ENCODE measurements around the gene RNF187. TPM values are rescaled to one million over a fixed set of nuclear protein-coding genes. Genes with fewer than 3 reads are reported as not detected.

RNF187 gene
- polyA plus RNA-seq, 2 of the 4 experiments (the other 2 are of a cell fraction) = 64.5 to 82.8 TPM

DNA sequence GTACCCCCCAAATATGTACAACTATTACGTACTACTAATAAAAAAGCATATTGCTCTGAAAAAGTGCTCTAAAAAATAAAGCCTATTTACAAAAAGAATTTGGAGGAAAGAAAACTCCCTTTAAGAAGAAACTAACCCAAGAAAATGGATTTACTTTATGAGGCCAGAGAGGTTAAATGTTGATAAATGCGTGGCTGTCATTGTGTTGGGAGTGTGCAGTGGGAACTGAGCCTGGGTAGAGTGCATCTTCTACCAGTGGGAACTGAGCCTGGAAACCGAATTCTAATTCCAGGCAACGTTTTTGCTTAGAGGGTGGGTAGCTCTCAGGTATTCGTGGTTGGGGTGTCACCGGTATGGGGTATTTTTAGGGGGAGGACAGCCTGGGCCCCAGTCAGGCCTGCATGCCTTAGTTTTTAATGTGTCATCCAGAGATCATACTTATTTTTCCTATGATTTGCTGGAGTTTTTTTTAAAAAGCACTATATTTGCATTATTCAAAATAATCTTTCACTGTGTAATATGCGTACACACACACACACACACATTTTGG lies 24.1 kb upstream of the RNF187 start:
- CTCF ChIA-PET = interaction anchor here (1.3 to 2.8 kb wide), 5 partner anchors 10 to 49 kb away, joined by 3 to 23 read pairs (median 3); no protein-coding TSS in a partner anchor
- DNase-seq (ENCODE audit: low read depth in 1 of 2, low spot score in 1 of 2) (no peak), FAIRE-seq (no peak), ATAC-seq (no peak)
- peaks cover 16% of the 10 kb centered on the region; the same call in 2 of the 3 replicates for H3K4me1 ChIP-seq
- WGBS (ENCODE audit: missing lambda C conversion rate) = 80% methylated on average over 7 of the region's 7 CpGs
- TF ChIP-seq, protein P1, sequence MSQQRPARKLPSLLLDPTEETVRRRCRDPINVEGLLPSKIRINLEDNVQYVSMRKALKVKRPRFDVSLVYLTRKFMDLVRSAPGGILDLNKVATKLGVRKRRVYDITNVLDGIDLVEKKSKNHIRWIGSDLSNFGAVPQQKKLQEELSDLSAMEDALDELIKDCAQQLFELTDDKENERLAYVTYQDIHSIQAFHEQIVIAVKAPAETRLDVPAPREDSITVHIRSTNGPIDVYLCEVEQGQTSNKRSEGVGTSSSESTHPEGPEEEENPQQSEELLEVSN (IDR thresholded peaks at IDR 0.05; ENCODE audit: borderline replicate concordance, low read depth) = no peak
- no peak for TF ChIP-seq HEYL (CRISPR knock-in tag; IDR thresholded peaks at IDR 0.05)
- no peak for TF ChIP-seq RCOR1 (IDR thresholded peaks at IDR 0.05; ENCODE audit: low read depth, low read length)
- no peak for TF ChIP-seq EP300 (IDR thresholded peaks at IDR 0.05)
- no peak for TF ChIP-seq ATOH8 (CRISPR knock-in tag; IDR thresholded peaks at IDR 0.05; ENCODE audit: low read depth)
- no peak for TF ChIP-seq CHD2 (IDR thresholded peaks at IDR 0.05; ENCODE audit: low read length, partially characterized antibody)
- no peak for TF ChIP-seq JUN (IDR thresholded peaks at IDR 0.05)
- TF ChIP-seq FOSL2 (IDR thresholded peaks at IDR 0.05) = no peak
- TF ChIP-seq FOSL2 (CRISPR knock-in tag; IDR thresholded peaks at IDR 0.05) = no peak
- no peaks in the 10 kb centered on the region for H3K9me3 ChIP-seq
- POLR2A ChIA-PET = no interaction called here
- H3K4me3 ChIP-seq = peak overlapping the region; percentile 38
- peak overlapping the region; percentile 49 to 73; a peak in 5 of 6 replicates for H3K27ac ChIP-seq
- H3K4me2 ChIP-seq = peak overlapping the region; percentile 78

DNA sequence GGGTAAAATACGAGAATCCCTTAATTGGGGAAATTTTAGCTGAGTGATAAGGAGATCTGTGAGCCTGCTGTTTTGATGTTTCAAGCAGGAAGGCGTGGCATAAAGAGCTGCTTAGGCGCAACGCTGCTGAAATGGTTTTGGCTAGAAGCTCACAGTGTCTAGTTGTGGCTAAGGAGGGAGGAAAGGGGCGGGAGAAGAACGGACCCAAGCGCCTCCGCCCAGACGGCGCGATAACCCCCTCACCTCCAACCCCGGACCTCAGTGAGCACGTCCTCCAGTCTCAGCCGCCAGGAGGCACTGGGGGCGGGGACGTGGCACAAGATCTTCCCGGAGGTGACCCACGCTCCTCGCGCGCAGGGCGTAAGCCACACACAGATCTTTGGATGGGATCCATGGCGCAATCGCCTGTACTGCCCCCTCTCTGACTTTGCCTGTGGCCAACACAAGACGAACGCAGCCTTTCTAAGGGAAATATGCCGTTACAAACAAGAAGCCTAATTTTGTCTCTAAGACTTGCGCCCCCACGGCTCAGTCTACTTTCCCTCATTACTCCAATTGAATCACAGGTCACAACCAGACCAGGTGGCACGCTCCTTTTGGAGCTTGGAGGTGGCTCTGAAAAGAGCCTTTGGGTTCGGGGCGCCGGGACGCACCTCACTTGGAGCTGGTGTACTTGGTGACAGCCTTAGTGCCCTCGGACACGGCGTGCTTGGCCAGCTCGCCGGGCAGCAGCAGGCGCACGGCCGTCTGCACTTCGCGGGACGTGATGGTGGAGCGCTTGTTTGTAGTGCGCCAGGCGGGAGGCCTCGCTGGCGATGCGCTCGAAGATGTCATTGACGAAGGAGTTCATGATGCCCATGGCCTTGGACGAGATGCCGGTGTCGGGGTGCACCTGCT lies 23.4 kb upstream of the RNF187 start:
- Histone ChIP-seq H3K4me3 (peak overlapping the region; percentile 38), H3K4me2 (peak overlapping the region; percentile 78), H3K4me1 (peaks cover 16% of the 10 kb centered on the region; the same call in 2 of the 3 replicates), H3K9me3 (no peaks in the 10 kb centered on the region), H3K27ac (peak overlapping the region; percentile 49 to 73)
- FAIRE-seq (no peak), DNase-seq (ENCODE audit: low read depth in 1 of 2, low spot score in 1 of 2) (peak; percentile 77 to 83), ATAC-seq (peak; percentile 76 to 87)
- ChIA-PET POLR2A (interaction anchor here (0.6 kb wide), 1 partner anchor 41 kb away, joined by 3 read pairs; no protein-coding TSS in a partner anchor), CTCF (interaction anchor here (0.7 to 2.8 kb wide), 7 partner anchors 9 to 76 kb away, joined by 3 to 23 read pairs (median 4); no protein-coding TSS in a partner anchor)
- whole genome bisulfite sequencing (ENCODE audit: missing lambda C conversion rate) = 34% methylated on average over 42 of the region's 56 CpGs
- TF ChIP-seq HEYL (CRISPR knock-in tag; IDR thresholded peaks at IDR 0.05) (no peak), MYC (IDR thresholded peaks at IDR 0.05; ENCODE audit: borderline replicate concordance, low read length) (no peak), EP300 (IDR thresholded peaks at IDR 0.05) (no peak), BCL3 (IDR thresholded peaks at IDR 0.05) (no peak), ELK1 (IDR thresholded peaks at IDR 0.05; ENCODE audit: low read depth, low read length) (no peak), RNF2 (IDR thresholded peaks at IDR 0.05; ENCODE audit: borderline replicate concordance, low read depth) (no peak), CBX8 (IDR thresholded peaks at IDR 0.05) (no peak), RARB (CRISPR knock-in tag; IDR thresholded peaks at IDR 0.05) (no peak), CEBPB (IDR thresholded peaks at IDR 0.05) (peak in 1 of 2 experiments; percentile 70; a peak in 1 of 4 replicates), FOSB (CRISPR knock-in tag; IDR thresholded peaks at IDR 0.05) (no peak), MAX (IDR thresholded peaks at IDR 0.05) (peak; percentile 71), BHLHE40 (IDR thresholded peaks at IDR 0.05; ENCODE audit: low read depth, low read length) (no peak), POLR2A (IDR thresholded peaks at IDR 0.05; ENCODE audit: low read length) (no peak; the same call in 1 of the 2 replicates), JUN (IDR thresholded peaks at IDR 0.05) (no peak), HOXB13 (CRISPR knock-in tag; IDR thresholded peaks at IDR 0.05; ENCODE audit: low read depth) (no peak), RAD21 (conservative IDR thresholded peaks at IDR 0.05 in 1 of 2, IDR thresholded peaks at IDR 0.05 in 1 of 2) (0 out of 5 replicates have a peak, but pooled peaks of 1 of the 2 experiments have one; percentile 19), CTCF (IDR thresholded peaks at IDR 0.05) (peak; percentile 18; the same call in 1 of the 3 replicates), KDM5A (IDR thresholded peaks at IDR 0.05) (no peak)
- TF ChIP-seq, protein P2, sequence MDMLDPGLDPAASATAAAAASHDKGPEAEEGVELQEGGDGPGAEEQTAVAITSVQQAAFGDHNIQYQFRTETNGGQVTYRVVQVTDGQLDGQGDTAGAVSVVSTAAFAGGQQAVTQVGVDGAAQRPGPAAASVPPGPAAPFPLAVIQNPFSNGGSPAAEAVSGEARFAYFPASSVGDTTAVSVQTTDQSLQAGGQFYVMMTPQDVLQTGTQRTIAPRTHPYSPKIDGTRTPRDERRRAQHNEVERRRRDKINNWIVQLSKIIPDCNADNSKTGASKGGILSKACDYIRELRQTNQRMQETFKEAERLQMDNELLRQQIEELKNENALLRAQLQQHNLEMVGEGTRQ (IDR thresholded peaks at IDR 0.05) = no peak
- TF ChIP-seq, protein P3, sequence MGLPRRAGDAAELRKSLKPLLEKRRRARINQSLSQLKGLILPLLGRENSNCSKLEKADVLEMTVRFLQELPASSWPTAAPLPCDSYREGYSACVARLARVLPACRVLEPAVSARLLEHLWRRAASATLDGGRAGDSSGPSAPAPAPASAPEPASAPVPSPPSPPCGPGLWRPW (IDR thresholded peaks at IDR 0.05) = no peak
- TF ChIP-seq, protein P1 (IDR thresholded peaks at IDR 0.05; ENCODE audit: borderline replicate concordance, low read depth) = peak; percentile 41; the same call in 1 of the 2 replicates

Data from A549 (cell line).